GM18520 (cell line): ENCODE data around the gene STXBP6.
A peak's percentile ranks its signal among the peaks of the same experiment; 100 is the strongest.
"Not testable (repeated sequence)": the region's sequence is repeated elsewhere in the genome, so short reads cannot be mapped to it uniquely, and the experiment has no call there.

ENCODE experiments used
- ATAC-seq: cut with Tn5 transposase; IDR thresholded peaks from one replicate; pipeline ENCODE4 v1.9.1; 2021; ENCODE audit not compliant: unreplicated experiment

The STXBP6 gene

DNA sequence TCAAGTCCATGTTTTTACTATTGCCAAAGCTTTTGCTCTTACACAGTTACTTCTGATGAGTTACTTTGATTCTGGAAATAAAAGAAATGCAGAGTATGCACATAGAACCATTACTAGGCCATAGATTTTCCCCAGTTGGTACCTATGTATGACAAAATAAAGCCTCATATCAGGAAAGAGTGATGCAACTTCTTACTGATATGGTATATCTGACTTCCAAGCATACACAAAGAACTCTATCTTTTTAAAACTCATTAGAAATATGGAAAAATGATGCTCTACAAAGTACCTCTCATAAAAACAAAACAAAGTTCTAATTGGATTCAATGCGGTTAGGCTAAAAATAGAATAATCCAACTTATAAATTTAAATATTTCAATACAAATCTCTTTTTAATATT is 92.1 kb downstream of the STXBP6 start:
- ATAC-seq = no peak

DNA sequence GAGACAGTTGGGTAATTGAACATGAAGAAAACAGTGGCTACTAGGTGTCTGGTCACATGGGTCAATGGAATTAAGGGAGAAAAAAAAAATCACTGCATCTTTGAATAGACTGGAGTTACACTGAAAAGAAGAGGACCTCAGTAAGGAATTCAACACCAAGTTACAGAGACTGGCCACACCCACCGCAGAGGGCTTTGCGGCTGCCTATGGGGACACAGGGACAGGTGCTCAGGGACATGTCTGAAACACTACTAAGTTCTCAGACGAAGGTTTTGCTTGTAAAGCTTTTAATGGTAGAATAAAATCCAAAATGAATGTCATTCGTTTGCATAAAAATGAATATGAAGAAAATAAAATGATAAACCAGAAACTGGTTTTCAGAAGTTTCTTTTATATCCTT is 93.8 kb downstream of the STXBP6 start:
- ATAC-seq = no peak

DNA sequence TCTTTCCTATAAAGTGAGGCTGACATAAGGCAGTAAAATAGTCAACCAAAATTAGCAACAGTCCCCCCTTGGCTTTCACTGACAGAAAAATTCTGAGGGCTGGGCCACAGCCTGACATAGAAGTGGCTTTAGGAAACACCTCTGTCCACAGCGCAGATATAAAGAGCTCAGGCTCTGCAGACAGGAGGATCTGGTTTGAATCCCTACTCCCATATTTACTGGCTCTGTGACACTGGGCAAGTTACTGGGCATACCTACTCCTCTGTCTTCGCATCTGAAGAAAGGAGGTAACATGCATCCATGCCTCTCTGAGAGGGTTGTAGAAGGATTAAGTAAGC is 95.3 kb downstream of the STXBP6 start:
- ATAC-seq = no peak

DNA sequence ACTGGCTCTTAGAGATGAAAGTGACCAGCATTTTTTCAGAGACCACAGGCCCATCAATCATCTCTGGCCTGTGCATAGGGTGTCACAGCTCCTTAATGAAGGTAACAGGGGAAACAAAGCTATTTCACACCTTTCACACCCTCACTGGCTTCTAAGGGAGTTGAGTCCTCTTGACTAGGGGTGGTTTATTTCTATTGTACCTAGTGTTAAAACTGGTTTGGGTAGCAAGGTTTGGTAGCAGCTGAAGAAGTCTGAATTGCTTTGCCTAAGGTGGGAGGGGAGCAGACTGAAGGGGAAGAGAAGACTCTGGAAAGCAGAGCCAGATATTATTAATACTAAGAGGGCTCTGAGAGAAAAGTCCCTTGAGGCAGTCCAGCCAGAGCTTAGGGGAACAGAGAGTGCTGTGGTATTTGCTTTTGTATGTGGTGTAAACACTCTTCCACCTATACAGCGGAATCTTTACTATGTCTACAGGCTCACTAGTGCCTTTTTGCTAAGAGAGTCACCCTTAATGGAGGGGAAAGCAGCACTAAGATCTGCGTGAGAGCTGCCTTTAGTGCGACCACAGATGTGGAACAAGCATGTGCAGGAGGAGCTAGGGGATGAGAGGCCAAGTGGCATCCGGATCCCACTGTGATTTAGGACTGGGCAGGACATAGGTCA is 95.8 kb downstream of the STXBP6 start:
- ATAC-seq = peak; percentile 80

DNA sequence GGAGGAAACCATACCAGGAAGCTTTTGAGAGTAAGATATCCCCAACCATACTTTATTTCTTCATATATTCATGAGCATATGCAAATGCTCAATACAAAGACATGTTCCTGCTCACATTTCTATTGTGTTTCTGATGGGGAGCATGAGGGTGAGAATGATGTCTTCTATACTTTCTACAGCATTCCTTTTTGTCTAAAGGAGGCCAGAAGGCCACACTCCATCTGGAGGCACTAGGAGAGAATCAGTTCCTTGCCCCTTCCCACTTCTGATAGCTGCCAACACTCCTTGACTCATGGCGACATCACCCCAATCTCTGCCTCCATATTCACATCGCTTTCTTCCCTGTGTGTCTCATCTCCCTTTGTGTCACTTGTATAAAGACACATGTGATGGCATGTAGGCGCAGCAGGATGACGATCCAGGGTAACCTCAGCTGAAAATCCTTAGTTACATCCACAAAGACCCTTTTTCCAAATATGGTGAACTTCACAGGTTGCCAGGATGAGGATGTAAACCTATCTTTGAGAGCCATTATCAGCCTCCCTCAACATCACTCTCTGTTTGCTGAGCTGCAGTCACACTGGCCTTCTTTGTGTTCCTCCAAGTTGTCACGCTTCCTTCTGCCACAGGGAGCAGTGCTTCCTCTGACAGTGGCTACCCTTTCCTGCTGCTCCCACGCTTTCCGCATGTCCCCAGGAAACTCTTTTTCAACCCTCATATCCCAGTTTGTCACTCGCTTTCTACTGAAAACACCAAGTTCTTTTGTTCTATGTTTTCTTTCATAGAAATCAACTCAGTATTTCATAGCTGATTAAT is 96.9 kb downstream of the STXBP6 start:
- no peak for ATAC-seq

DNA sequence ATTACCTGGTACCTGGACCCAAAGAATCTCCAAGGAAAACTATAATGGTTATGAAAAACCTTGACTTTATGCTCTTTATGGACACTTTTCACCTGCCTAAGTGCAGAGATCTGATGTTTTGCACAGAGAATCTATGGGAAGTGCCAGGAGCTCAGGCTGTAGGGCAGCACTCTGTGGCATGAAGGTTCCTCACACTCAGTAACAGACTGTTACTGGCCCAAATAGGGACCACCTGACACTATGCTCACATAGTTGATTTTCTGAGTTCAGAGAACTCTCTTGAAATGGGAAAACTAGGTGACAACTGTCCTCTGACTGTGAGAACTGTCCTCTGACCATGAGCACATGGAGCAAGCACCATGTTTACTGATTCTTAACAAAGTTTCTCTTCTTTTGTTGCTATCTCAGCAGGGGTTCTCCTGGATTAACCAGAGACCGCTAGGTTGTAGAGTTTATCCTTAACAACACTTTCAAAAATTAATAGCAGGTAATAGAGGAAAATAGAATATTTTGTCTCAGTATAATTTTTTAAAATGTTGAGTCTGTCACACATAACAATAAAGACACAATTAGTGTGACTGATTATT is 101.6 kb downstream of the STXBP6 start:
- ATAC-seq = no peak

DNA sequence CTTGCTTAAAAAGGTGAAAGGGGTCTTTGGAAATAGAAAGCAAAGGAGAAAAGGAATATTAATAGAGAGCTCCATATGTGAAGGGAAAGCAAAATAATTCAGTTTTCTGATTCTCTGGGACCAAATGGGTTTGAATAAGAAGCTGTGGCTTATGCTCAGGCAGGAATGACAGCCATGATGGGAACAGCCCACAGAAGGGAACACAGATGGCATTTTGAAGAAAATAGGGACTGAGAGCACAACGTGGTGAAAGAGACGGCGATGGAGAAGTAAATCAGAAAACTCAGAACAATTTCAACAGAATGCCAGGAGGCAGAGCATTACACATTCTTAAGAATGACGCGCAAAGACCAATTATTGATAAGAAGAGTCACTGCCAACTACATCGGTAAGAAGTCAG is 102.8 kb downstream of the STXBP6 start:
- no peak for ATAC-seq

DNA sequence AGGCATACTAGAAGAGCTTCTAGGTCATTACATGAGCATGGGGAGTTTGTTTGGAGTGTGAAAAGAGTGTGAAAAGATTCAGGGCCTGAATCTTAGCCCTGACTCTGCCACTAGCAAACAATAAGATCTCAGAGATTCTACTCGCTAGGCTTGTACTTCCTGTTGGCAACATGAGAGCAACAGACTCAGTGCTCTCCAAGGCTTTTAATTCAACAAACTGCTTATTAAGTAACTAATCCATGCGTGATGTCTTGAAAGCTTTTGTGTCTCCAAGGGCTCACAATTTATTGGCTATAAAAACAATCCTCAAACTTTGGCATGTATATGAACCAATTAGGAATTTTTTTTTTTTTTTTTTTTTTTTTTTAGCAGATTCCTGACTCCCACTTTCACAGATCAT is 105.1 kb downstream of the STXBP6 start:
- ATAC-seq = no peak

DNA sequence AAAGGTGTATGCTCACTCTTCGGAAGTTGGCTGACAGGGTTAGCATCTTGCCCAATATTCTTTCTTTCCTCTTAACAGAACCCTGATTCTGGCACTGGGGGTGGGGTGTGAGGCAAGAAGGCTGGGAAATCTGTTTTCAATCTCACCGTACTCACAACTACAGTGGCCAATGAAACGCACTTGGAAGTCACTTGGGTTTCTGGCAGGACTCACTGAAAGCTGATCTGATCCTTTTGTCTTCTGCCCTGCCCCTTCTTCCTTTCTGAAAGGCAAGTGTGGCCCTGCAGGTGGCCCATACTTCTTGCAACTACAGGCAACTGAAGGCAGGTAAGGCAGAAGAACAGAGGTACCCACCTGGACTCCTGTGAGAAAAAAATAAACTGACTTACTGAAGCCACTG is 106.9 kb downstream of the STXBP6 start:
- ATAC-seq = no peak

DNA sequence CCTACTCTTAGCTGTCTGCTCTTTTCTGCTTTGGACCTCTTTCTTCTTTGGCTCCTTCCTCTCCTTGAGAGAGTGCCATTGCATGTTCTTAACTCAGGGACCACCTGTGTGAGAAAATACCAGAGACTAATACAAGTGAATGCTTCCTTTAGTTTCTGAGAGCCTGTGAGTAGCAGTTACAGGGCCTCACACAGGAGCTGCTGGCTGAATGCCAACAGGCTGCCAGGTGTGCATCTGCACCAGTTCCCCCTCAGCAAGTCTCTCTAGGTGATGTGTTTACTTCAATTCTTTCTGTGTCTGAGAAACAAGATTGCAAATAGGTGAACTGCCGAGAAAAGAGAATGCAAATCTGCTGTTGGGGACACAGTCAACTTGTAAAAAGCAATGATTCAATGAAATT is 108.2 kb downstream of the STXBP6 start:
- ATAC-seq = no peak

DNA sequence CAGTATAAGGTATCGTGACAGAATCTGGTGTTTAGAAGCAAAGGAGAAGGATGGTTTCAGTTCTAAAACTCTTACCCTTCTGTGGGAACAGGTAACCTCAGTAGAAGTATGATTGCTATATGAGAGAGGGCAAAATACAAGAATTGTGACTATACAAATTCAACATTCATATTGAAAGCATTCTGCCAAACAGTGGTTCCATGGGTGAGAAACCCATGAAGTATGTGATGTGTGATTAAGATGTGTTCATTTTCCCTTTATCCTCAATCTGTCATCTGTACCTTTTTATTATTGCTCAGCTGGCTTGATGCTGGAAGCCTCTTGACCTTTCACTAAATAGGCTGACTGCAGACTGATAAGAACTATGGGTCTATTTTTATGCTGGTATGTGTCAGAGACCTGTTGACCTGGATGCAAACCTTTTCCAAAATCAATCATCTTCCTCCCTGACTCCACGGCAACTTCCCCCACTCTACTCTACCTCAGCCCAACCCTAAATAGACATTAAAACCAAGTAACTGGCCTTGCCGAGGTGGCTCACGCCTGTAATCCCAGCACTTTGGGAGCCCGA is 109.6 kb downstream of the STXBP6 start:
- no peak for ATAC-seq

DNA sequence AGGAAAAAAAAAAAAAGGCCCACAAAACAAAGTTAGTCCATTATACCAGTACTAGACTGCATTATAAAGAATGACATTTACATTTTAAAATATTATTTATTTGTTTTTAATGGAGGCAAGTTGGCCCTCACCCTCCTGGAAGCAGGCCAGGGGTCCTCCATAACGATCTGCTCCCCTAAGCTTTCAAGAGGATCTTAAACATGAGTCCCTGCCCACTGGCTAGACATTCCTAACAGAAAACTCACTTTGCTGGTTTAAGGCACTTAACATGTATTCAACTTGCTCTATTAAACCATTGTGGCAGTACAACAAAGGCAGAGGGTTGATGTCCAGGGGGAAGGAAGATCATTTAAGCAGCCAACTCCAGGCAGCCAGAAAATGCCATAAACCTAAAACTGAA is 111.4 kb downstream of the STXBP6 start:
- no peak for ATAC-seq

DNA sequence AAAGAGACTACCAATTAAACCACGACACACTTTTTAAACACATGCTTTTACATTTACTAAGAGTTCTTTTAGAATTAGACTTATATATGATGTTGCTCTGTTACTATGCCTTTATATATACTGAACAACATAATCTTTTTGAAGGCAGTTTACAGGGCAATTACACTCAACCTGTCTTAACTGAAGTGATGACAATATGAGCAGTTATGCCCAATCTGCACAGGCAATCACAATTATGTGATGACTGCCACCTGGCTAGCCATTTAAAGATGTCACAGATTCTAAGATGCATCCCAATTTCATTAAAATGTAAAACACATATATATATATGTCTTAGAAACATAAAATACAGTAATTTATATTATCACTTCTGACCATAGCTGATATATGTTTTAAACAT is 112.6 kb downstream of the STXBP6 start:
- ATAC-seq = no peak

DNA sequence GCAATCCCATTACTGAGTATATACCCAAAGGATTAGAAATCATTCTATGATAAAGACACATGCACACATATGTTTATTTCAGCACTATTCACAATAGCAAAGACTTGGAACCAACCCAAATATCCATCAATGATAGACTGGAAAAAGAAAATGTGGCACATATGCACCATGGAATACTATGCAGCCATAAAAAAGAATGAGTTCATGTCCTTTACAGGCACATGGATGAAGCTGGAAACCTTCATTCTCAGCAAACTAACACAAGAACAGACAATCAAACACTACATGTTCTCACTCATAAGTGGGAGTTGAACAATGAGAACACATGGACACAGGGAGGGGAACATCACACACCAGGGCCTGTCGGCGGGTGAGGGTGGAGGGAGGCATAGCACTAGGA is 113.2 kb downstream of the STXBP6 start:
- ATAC-seq = not testable (repeated sequence)

DNA sequence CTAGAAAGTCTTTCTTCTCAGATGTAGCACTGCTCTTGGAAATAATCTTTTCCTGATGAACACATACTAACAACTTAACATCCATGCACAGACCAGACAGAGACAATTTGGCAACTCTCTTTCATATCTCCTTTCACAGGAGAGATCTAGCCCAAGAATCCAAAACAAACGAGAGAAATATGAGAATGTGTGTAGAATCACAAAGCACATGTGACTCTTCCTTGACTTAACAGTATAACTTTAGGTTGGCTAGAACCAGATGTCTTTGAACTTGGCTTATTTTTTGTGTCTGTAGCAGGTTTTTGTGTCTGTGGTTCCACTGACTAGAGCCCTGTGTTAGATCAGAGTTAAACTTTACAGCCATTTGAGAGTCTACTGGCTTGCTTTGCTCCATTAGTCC is 114.2 kb downstream of the STXBP6 start:
- ATAC-seq = no peak

DNA sequence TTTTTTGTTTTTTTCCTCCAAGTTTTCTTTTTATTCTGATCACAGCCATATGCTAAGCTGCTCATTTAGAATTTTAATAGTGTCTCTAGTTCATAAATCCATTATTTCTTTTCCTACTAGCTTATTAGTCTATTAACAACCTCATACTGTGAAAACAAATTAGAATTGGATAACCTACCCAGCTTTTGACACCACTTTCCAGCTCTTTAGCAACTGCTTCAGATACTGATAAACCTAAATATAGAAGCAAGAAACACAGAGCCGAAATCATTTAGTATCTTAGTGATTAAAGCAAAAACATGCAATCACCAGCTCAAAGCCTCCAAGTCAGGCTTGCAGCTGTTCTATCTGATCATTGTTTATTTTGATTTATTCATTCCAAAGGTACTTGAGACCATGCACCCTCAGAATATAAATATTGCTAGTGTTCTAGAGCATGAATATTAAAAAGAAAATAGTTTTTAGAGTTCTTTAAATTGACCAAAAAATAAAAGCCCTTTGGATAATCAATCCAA is 121.5 kb downstream of the STXBP6 start:
- no peak for ATAC-seq

DNA sequence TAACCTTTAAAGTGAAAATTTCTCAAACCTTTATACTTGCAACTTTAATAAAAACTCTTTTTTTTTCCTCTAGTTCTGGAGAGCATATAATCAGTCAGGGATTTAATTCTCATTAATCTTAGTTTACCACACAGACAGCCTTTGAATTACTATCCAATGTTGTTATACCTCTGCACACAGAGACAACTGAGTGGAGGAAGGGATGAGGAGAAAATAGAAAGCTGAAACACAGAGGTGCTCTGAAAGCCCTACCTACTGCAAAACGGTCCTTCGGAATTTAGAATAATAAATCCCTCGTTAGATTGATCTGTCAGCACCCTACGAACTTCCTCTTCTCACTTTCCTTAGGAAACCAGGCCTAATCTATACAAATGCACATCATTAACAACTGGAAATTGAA is 122.1 kb downstream of the STXBP6 start:
- no peak for ATAC-seq

DNA sequence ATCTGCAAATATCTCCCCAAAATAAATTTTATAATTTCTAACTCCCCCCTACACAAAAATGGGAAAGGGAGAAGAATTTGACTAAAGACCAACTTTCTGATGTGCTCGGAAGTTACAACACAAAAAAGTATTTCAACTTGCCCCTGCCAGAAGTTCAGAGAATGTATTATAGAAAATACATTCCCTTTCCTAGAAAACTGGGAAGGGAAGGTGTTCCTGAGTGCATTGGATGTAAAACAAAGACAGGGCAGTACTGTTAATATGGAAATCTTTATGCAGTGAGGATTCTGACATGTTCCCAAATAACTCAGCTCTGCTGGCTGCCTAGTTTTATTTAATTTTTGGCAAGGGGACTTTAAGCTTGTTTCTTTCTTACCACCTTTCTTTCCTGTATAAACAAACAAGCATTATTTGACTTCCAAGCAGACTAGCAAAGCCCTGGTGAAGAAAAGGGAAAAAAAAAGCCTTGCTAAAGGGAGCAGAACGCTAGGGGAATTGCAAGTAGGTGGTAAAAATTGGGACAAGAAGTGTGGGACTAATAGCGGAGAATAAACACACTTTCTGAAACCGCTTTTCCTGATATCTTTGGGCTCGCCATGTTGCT is 124.1 kb downstream of the STXBP6 start:
- no peak for ATAC-seq

DNA sequence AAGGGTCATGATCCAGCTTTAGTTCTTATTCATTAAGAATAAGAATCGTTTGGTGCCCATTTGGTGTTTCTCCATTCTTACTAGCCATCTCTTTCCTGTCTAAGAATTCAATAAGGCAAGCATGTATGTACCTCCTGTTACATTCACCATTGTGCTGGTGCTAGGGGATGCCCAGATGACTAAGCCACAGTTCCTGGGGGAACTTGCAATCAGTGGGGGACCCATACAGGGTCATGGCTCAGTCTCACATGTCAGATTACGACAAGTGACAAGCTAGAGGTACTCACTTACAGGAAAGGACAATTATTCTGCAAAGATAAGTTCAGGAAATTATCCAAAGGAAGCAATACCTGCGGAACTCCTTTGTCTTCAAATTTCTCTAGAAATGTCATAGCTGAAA is 125.4 kb downstream of the STXBP6 start:
- ATAC-seq = peak; percentile 44

DNA sequence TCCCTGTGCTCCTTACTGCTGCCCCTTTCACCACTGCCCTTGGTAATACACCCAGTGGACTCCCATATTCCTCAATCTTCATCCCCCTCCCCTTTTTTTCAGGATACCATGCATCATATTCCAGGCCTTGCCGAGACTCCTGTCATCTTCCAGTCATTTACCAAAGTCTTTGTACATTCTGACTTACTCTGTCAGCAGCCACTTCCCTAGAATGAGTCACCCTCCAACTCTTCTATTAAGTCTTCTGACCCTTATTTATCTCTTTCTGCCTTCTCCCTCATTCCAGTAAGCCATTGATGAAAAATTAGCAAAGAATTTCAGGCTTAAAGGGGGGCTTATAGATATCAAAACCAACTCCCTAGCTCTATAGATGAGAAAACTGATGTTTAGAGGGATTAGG is 128.0 kb downstream of the STXBP6 start:
- ATAC-seq = no peak

DNA sequence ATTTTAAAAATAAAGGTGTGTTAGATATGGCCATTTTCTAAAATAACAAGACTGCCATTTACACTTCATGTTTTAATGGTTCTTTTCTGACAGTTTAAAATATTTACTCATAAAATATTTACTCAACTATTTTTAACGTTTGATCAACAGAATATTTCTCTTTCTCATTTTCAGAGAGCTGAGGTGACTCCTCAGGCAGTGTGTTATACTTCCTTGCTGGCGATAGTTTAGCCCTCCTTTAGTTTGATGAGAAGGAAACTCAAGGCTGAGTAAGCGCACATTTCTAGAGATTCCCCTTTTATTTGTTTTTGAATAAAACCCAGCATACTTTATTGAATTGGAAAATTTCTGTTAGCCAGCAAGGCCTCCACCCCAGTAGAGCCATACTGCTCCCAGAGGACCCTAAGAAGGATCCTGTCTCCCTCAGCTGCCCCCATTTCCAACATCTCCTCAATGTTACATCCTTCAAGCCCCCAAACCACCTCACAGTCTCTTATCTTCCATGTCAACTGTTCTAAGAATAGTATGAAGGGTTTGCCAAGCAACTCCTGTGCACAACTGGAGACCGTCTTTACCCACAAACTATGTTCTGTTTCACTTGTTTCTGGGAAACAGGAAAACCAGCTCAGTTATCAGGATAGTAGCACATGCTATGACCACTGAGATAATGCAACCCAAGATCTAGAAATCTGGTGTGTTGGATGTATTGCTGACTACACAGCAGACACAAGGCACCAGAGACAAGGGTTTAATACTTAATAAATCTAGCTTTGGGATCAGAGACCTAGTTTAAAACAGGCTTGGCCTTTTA is 129.5 kb downstream of the STXBP6 start:
- no peak for ATAC-seq
